GM12878 (cell line): ENCODE results near the gene PTPRN2. TPM values are rescaled to one million over a fixed set of nuclear protein-coding genes. Genes with fewer than 3 reads are reported as not detected.

Source experiments
- ATAC-seq: fragments of 200-7000 bp; cut with Tn5 transposase; 3 replicates; pipeline ENCODE4 v1.9.1; 2020; ENCODE audit warnings: mild to moderate bottlenecking, moderate library complexity
- BruUV-seq: library from RNA; stranded (reverse); fragments of 400-500 nt; replicated peaks from 2 replicates; lab custom pipeline; 2021; lab: Mats Ljungman, UMichigan
- CTCF ChIA-PET: fragments of 300-600 bp; sonication (Branson Sonifier 250); formaldehyde crosslinking; extraction: SDS; loops from one replicate; lab custom pipeline; 2021; ENCODE audit warnings: inconsistent platforms; lab: Yijun Ruan, JAX
- POLR2A ChIA-PET: fragments of 350-600 bp; formaldehyde crosslinking; extraction: SDS; loops from one replicate; lab custom pipeline; 2021; ENCODE audit warnings: inconsistent platforms; lab: Charles Lee
- RAD21 ChIA-PET: fragments of 300-600 bp; sonication (Branson Sonifier 250); formaldehyde crosslinking; loops from one replicate; lab custom pipeline; 2023; ENCODE audit warnings: antibody characterized with exemption; ENCODE audit not compliant: unreplicated experiment; lab: Charles Lee
- SMC1A ChIA-PET: fragments of 300-600 bp; sonication (Branson Sonifier 250); formaldehyde crosslinking; loops from one replicate; lab custom pipeline; 2023; ENCODE audit not compliant: unreplicated experiment, uncharacterized antibody; lab: Charles Lee
- DNase-seq: peaks from one replicate; pipeline ENCODE4 v3.0.0-alpha.2; 2011; ENCODE audit warnings: low read depth, low spot score
- FAIRE-seq: peaks from 3 replicates; lab custom pipeline; 2011; peaks lifted over from hg19 to GRCh38; lab: Jason Lieb, UNC
- H2AFZ ChIP-seq: 2 replicates; pipeline ENCODE4 v1.6.0; 2011; ENCODE audit warnings: low read depth, low read length, control low read depth; ENCODE audit not compliant: control insufficient read depth
- H3K27ac ChIP-seq: 2 replicates; pipeline ENCODE4 v1.5.1; 2011; ENCODE audit warnings: control low read depth; ENCODE audit not compliant: control insufficient read depth, insufficient read depth
- H3K27me3 ChIP-seq, 2 experiments: replicated peaks in 1 of 2; 2 replicates each; pipeline versions ENCODE4 v1.6.0 to v1.6.1; 2011; ENCODE audit warnings: low read length in 1 of 2; ENCODE audit not compliant: control insufficient read depth in 2 of 2, insufficient read depth in 2 of 2
- H3K36me3 ChIP-seq, 2 experiments: 2 replicates each; pipeline ENCODE4 v1.5.1; 2011; ENCODE audit warnings: low read length in 1 of 2; ENCODE audit not compliant: control insufficient read depth in 2 of 2, insufficient read depth in 2 of 2
- H3K4me1 ChIP-seq: 2 replicates; pipeline ENCODE4 v1.6.1; 2011; ENCODE audit warnings: mild to moderate bottlenecking, low read length, moderate library complexity, mixed read lengths; ENCODE audit not compliant: control insufficient read depth, insufficient read depth
- H3K4me2 ChIP-seq: 2 replicates; pipeline ENCODE4 v1.6.0; 2011; ENCODE audit warnings: control low read depth; ENCODE audit not compliant: control insufficient read depth, insufficient read depth
- H3K4me3 ChIP-seq: fragments of 200-600 bp; sonication (generic); 2 replicates; pipeline ENCODE4 v1.5.1; 2016
- H3K79me2 ChIP-seq: 2 replicates; pipeline ENCODE4 v1.6.0; 2011; ENCODE audit warnings: low read length; ENCODE audit not compliant: control insufficient read depth, insufficient read depth
- H3K9ac ChIP-seq: 2 replicates; pipeline ENCODE4 v1.8.0; 2011; ENCODE audit warnings: low read length, control low read depth, mixed read lengths; ENCODE audit not compliant: control insufficient read depth, insufficient read depth
- H3K9me3 ChIP-seq: replicated peaks from 3 replicates; pipeline ENCODE4 v1.5.1; 2011; ENCODE audit warnings: mild to moderate bottlenecking, low read length; ENCODE audit not compliant: control insufficient read depth, insufficient read depth
- H4K20me1 ChIP-seq: 2 replicates; pipeline ENCODE4 v1.6.0; 2011; ENCODE audit not compliant: control insufficient read depth, insufficient read depth
- CBX3 ChIP-seq: fragments of 200-600 bp; sonication (generic); IDR thresholded peaks from 2 replicates; pipeline ENCODE4 v1.6.1; 2016; ENCODE audit warnings: low read depth, borderline replicate concordance
- CUX1 ChIP-seq: IDR thresholded peaks from 2 replicates; pipeline ENCODE4 v1.6.1; 2012; ENCODE audit warnings: improper control_type of control experiment, low read depth, low read length; ENCODE audit not compliant: insufficient replicate concordance
- DPF2 ChIP-seq: fragments of 450-650 bp; IDR thresholded peaks from 2 replicates; pipeline ENCODE4 v1.6.1; 2017; ENCODE audit warnings: mild to moderate bottlenecking
- ESRRA ChIP-seq: IDR thresholded peaks from 2 replicates; pipeline ENCODE4 v1.6.1; 2012; ENCODE audit warnings: mild to moderate bottlenecking, low read length, improper control_type of control experiment
- FOS ChIP-seq: IDR thresholded peaks from 3 replicates; pipeline ENCODE4 v1.6.1; 2011; ENCODE audit warnings: borderline replicate concordance; ENCODE audit not compliant: insufficient read length; ENCODE audit errors: extremely low read depth
- HCFC1 ChIP-seq: fragments of 150-350 bp; IDR thresholded peaks from 2 replicates; pipeline ENCODE4 v1.6.1; 2014; ENCODE audit warnings: low read length
- JUND ChIP-seq: IDR thresholded peaks from 2 replicates; pipeline ENCODE4 v1.6.1; 2012; ENCODE audit warnings: low read depth, mild to moderate bottlenecking, low read length, improper control_type of control experiment, moderate library complexity
- NFIC ChIP-seq: IDR thresholded peaks from 2 replicates; pipeline ENCODE4 v1.6.1; 2012; ENCODE audit warnings: low read depth, mild to moderate bottlenecking, inconsistent platforms, low read length, moderate library complexity
- PAX8 ChIP-seq: fragments of 450-650 bp; IDR thresholded peaks from 2 replicates; pipeline ENCODE4 v1.6.1; 2017; ENCODE audit warnings: mild to moderate bottlenecking, moderate library complexity
- PML ChIP-seq: IDR thresholded peaks from 2 replicates; pipeline ENCODE4 v1.6.1; 2012; ENCODE audit warnings: low read length, inconsistent platforms
- RUNX3 ChIP-seq: IDR thresholded peaks from 2 replicates; pipeline ENCODE4 v1.6.1; 2012; ENCODE audit warnings: low read length, inconsistent platforms
- SREBF1 ChIP-seq: IDR thresholded peaks from 2 replicates; pipeline ENCODE4 v1.6.1; 2012; ENCODE audit warnings: mild to moderate bottlenecking, low read length
- STAT1 ChIP-seq: fragments of 450-650 bp; conservative IDR thresholded peaks from 2 replicates; pipeline ENCODE4 v1.6.1; 2014; ENCODE audit warnings: antibody characterized with exemption, mild to moderate bottlenecking
- USF1 ChIP-seq: IDR thresholded peaks from 2 replicates; pipeline ENCODE4 v1.6.1; 2011; ENCODE audit warnings: borderline replicate concordance, low read depth, mild to moderate bottlenecking, moderate library complexity, mixed read lengths, low read length; ENCODE audit not compliant: insufficient read depth; ENCODE audit errors: extremely low read length
- WRNIP1 ChIP-seq: IDR thresholded peaks from 2 replicates; pipeline ENCODE4 v1.6.1; 2011; ENCODE audit warnings: low read depth, low read length, improper control_type of control experiment, borderline replicate concordance
- ZNF622 ChIP-seq: fragments of 450-650 bp; IDR thresholded peaks from 2 replicates; pipeline ENCODE4 v1.6.1; 2017; ENCODE audit warnings: mild to moderate bottlenecking, inconsistent platforms
- ZNF687 ChIP-seq: fragments of 450-650 bp; IDR thresholded peaks from 2 replicates; pipeline ENCODE4 v1.6.1; 2017; ENCODE audit warnings: mild to moderate bottlenecking, moderate library complexity
- WGBS: methylation state at CpG from one replicate; pipeline ENCODE4 v1.1.6; 2016; ENCODE audit warnings: low lambda C conversion rate; ENCODE audit not compliant: insufficient replicate concordance, insufficient coverage; ENCODE audit errors: missing lambda C conversion rate; 5-methylcytosine and 5-hydroxymethylcytosine counted together
- in situ Hi-C: fragments of 300-500 bp; cut with MboI; formaldehyde crosslinking; loops from 9 replicates; pipeline ENCODE4 v1.14.3; 2018; ENCODE audit warnings: mixed read lengths
- intact Hi-C: fragments of 100-400 bp; cut with micrococcal nuclease; formaldehyde crosslinking; loops from one replicate; pipeline ENCODE4 v1.14.2; 2022; ENCODE audit not compliant: unreplicated experiment
- polyA plus RNA-seq, 11 experiments: library from polyadenylated mRNA; depleted of rRNA in 4 of 11; unstranded in 6 of 11; stranded (reverse) in 5 of 11; fragments of >200 nt; fragmentation: Nextera tagmentation in 4 of 11; fragmentation: Illumina TruSeq in 1 of 11; extraction: Ambion mirVana in 4 of 11; extraction: Trizol in 1 of 11; gene quantifications; 1 replicate in 1 of 11; 2 replicates in 10 of 11; pipeline versions ENCODE4 v1.2.1 to v1.2.3, GENCODE V29; 2011 to 2016; ENCODE audit warnings: inconsistent platforms in 2 of 11, missing spikeins in 2 of 11, low read depth in 1 of 11
- total RNA-seq, 4 experiments: library from RNA; depleted of rRNA in 3 of 4; stranded (reverse); fragments of >200 nt in 3 of 4; fragmentation: Illumina TruSeq in 1 of 4; extraction: Trizol in 1 of 4; gene quantifications; 2 replicates each; pipeline versions ENCODE4 v1.2.1 to v1.2.3, GENCODE V29; 2013 to 2021

PTPRN2 gene
- total and polyA plus RNA-seq, 10 of the 15 experiments (the other 5 are each of a cell fraction or from before 2014, with no cell fraction given): 5.4 TPM; not detected in 9

GRCh38 chr7:158135931-158136330 lies 451.7 kb downstream of the PTPRN2 start:
- ChIA-PET RAD21 (no interaction called here), POLR2A (no interaction called here), SMC1A (no interaction called here), CTCF (no interaction called here)
- DNase-seq: no peak
- no peaks in the 10 kb centered on the region; the same call in 2 of the 3 replicates for H3K9me3 ChIP-seq
- in situ Hi-C loops: no loop called here
- H3K27me3 ChIP-seq: no peaks in the 10 kb centered on the region
- ATAC-seq: no peak
- H3K27ac ChIP-seq: no peak overlapping the region
- no TSS peak for BruUV-seq
- FAIRE-seq: no peak
- H3K4me3 ChIP-seq: no peak overlapping the region
- no peaks in the 10 kb centered on the region for H3K79me2 ChIP-seq
- H3K9ac ChIP-seq: no peak overlapping the region
- no peaks in the 10 kb centered on the region for H4K20me1 ChIP-seq
- TF ChIP-seq NFIC (no peak), DPF2 (no peak), HCFC1 (no peak), PML (no peak), PAX8 (no peak), CUX1 (no peak), JUND (no peak), FOS (no peak), ESRRA (no peak), RUNX3 (no peak), SREBF1 (no peak), USF1 (no peak), WRNIP1 (no peak), CBX3 (no peak), ZNF622 (no peak), STAT1 (no peak), ZNF687 (no peak)
- intact Hi-C loops: no loop called here
- no peaks in the 10 kb centered on the region for H3K36me3 ChIP-seq
- no peak overlapping the region for H3K4me2 ChIP-seq
- 32% methylated on average over 16 of the region's 16 CpGs for WGBS
- H3K4me1 ChIP-seq: no peaks in the 10 kb centered on the region
- H2AFZ ChIP-seq: no peak overlapping the region
